Ishikawa (cell line): ENCODE results near the gene DLX2.

Source experiments
- CEBPB ChIP-seq: IDR thresholded peaks from 2 replicates; pipeline ENCODE4 v1.6.1; 2012
- CREB1 ChIP-seq: IDR thresholded peaks from 2 replicates; pipeline ENCODE4 v1.6.1; 2012; ENCODE audit warnings: low read depth
- EGR1 ChIP-seq: IDR thresholded peaks from 2 replicates; pipeline ENCODE4 v1.6.1; 2012
- EP300 ChIP-seq: IDR thresholded peaks from 2 replicates; pipeline ENCODE4 v1.6.1; 2012; ENCODE audit warnings: borderline replicate concordance
- FOXM1 ChIP-seq: IDR thresholded peaks from 2 replicates; pipeline ENCODE4 v1.6.1; 2012; ENCODE audit warnings: low read depth, borderline replicate concordance
- NFIC ChIP-seq: IDR thresholded peaks from 2 replicates; pipeline ENCODE4 v1.6.1; 2012
- RAD21 ChIP-seq: IDR thresholded peaks from 2 replicates; pipeline ENCODE4 v1.6.1; 2012; ENCODE audit warnings: low read depth
- TAF1 ChIP-seq: IDR thresholded peaks from 2 replicates; pipeline ENCODE4 v1.6.1; 2012; ENCODE audit warnings: low read depth, mild to moderate bottlenecking
- TCF12 ChIP-seq: IDR thresholded peaks from 2 replicates; pipeline ENCODE4 v1.6.1; 2012; ENCODE audit warnings: low read depth
- TEAD4 ChIP-seq: IDR thresholded peaks from 2 replicates; pipeline ENCODE4 v1.6.1; 2012
- YY1 ChIP-seq: IDR thresholded peaks from 2 replicates; pipeline ENCODE4 v1.6.1; 2012; ENCODE audit warnings: low read depth
- ZBTB7A ChIP-seq: IDR thresholded peaks from 2 replicates; pipeline ENCODE4 v1.6.1; 2012; ENCODE audit warnings: low read depth
- TF ChIP-seq, protein P1 (sequence below): IDR thresholded peaks from 2 replicates; pipeline ENCODE4 v1.6.1; 2012
- TF ChIP-seq, protein P2 (sequence below): IDR thresholded peaks from 2 replicates; pipeline ENCODE4 v1.6.1; 2012
- TF ChIP-seq, protein P3 (sequence below): IDR thresholded peaks from 2 replicates; pipeline ENCODE4 v1.6.1; 2012; ENCODE audit warnings: low read depth, mild to moderate bottlenecking

Gene DLX2

DNA sequence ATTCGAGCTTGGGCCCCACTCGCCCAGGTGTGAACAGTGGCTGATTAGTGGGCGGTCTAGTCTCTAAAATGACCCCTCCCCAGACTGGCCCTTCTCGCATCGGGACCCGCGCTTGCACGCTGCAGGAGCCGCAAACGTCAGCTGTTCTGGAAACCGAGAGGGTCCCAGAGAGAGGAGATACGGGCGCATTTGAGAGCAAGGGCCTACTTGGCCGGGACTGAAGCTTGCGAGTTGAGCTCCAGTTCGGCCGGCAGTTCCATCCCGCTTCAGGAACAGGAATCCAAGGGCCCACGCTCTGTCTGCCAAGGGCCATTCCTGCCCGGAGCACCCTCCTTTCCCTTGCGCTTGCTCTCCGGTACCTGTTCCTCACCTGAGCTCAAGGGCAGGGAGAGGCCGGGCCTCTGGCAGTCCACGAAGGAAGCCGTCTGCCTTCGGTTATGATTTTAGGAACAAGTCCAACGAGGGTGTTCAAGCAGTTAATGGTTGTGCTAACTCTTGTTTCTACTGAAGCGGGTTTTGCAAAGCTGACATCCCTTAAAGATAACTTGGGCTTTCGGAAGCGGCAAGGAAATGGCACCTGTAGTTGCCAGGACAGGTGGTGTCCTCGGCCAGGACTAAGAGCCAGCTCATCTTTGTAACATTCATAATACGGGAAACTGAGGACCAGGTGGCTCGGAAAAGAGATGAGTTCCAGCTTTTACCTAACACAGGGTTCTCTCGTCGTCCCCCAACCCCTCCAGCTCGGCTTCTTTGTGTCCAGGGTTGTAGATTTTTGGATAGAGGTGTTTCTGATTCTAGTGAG, 21.3 kb downstream of the DLX2 start:
- TF ChIP-seq ZBTB7A (no peak), CREB1 (no peak), FOXM1 (no peak), EP300 (no peak), NFIC (no peak), TAF1 (no peak), EGR1 (no peak), RAD21 (no peak), TEAD4 (no peak), CEBPB (no peak), TCF12 (no peak)
- TF ChIP-seq, protein P1, sequence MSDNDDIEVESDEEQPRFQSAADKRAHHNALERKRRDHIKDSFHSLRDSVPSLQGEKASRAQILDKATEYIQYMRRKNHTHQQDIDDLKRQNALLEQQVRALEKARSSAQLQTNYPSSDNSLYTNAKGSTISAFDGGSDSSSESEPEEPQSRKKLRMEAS: no peak
- TF ChIP-seq, protein P2, sequence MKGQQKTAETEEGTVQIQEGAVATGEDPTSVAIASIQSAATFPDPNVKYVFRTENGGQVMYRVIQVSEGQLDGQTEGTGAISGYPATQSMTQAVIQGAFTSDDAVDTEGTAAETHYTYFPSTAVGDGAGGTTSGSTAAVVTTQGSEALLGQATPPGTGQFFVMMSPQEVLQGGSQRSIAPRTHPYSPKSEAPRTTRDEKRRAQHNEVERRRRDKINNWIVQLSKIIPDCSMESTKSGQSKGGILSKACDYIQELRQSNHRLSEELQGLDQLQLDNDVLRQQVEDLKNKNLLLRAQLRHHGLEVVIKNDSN: no peak
- TF ChIP-seq, protein P3, sequence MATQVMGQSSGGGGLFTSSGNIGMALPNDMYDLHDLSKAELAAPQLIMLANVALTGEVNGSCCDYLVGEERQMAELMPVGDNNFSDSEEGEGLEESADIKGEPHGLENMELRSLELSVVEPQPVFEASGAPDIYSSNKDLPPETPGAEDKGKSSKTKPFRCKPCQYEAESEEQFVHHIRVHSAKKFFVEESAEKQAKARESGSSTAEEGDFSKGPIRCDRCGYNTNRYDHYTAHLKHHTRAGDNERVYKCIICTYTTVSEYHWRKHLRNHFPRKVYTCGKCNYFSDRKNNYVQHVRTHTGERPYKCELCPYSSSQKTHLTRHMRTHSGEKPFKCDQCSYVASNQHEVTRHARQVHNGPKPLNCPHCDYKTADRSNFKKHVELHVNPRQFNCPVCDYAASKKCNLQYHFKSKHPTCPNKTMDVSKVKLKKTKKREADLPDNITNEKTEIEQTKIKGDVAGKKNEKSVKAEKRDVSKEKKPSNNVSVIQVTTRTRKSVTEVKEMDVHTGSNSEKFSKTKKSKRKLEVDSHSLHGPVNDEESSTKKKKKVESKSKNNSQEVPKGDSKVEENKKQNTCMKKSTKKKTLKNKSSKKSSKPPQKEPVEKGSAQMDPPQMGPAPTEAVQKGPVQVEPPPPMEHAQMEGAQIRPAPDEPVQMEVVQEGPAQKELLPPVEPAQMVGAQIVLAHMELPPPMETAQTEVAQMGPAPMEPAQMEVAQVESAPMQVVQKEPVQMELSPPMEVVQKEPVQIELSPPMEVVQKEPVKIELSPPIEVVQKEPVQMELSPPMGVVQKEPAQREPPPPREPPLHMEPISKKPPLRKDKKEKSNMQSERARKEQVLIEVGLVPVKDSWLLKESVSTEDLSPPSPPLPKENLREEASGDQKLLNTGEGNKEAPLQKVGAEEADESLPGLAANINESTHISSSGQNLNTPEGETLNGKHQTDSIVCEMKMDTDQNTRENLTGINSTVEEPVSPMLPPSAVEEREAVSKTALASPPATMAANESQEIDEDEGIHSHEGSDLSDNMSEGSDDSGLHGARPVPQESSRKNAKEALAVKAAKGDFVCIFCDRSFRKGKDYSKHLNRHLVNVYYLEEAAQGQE: no peak

DNA sequence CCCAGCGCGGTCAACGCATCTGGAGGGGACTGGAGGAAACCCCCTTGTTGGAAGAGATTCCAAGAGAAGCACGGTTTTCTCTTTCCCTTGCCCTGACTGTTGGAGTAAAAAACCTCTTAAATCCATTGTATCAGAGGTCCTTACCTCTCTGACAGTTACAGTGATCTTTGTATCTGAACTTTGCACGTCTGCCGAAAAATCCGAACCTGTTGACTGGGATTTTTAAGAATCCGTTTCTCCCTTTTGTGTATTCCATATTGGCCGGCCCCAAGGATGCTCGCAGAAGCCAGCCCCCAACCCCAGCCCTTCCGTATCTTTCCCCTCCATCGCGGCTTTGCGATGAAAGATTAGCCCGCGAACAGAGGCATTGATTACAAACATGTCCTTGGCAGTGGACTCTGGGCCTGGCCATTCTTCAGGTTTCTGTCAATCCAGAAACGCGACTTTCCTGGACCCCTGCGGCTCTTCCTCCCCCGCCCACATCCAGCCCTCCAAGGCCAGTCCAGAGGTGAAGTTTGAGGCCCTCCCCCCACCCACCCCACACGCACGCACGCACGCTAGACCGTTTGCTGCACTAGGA, 22.0 kb downstream of the DLX2 start:
- TF ChIP-seq TCF12 (no peak), RAD21 (no peak), CEBPB (no peak), CREB1 (no peak), NFIC (no peak), TAF1 (no peak), TEAD4 (no peak), ZBTB7A (no peak), EGR1 (no peak), FOXM1 (no peak), YY1 (no peak), EP300 (no peak)
- TF ChIP-seq, protein P1: no peak
- TF ChIP-seq, protein P3: no peak
- TF ChIP-seq, protein P2: no peak

DNA sequence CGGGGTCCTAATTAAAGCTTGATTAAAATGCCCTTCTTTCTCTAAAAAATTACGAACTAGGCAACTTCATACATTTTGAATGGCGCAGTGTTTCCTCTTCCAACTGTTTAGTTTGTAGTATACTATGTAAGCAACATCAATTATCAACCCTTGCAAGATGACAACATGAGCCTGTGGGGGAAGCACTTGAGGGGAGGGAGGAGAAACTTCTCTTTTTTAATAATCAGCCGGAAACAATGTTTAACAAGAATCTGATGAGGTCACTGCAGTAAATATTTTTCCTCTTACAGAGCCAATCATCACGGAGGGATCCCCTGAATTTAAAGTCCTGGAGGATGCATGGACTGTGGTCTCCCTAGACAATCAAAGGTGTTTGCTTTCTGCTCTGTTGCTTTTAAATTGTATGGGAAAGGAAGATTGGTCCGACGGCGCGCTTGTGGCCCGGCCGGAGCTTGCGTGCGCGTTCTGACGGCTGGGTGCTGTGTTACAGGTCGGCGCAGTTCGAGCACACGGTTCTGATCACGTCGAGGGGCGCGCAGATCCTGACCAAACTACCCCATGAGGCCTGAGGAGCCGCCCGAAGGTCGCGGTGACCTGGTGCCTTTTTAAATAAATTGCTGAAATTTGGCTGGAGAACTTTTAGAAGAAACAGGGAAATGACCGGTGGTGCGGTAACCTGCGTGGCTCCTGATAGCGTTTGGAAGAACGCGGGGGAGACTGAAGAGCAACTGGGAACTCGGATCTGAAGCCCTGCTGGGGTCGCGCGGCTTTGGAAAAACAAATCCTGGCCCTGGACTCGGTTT, 22.7 kb downstream of the DLX2 start:
- TF ChIP-seq CREB1: no peak
- TF ChIP-seq EP300: no peak
- no peak for TF ChIP-seq TCF12
- TF ChIP-seq, protein P1: no peak
- no peak for TF ChIP-seq TAF1
- TF ChIP-seq CEBPB: no peak
- TF ChIP-seq RAD21: no peak
- TF ChIP-seq NFIC: no peak
- TF ChIP-seq ZBTB7A: no peak
- TF ChIP-seq FOXM1: no peak
- TF ChIP-seq, protein P2: no peak

DNA sequence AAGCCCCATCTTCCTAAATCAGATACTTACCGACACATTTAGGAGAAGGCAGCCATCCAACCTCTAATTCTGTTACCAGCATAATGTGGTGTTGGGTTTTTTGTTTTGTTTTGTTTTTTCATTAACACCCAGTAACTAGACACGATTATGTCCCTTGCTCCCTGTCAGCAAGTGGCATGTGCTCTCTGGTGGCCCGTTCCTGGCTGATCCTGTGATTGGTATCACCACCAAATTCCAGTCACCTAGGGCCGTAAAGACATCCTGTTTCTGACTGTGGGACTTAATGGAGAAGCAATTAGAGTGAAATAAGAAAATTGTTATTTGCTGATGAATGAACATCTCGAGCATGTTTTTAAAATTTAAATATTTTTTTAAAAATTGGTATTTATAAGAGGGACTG, 23.3 kb downstream of the DLX2 start:
- TF ChIP-seq TEAD4 (no peak), TAF1 (no peak), EGR1 (no peak), YY1 (no peak), CEBPB (no peak), ZBTB7A (no peak), FOXM1 (no peak), TCF12 (no peak), RAD21 (no peak)
- TF ChIP-seq, protein P1: no peak
